GM21390 (cell line): Measurements from ENCODE around the gene EIF2D.

ENCODE experiments used
- ATAC-seq: cut with Tn5 transposase; IDR thresholded peaks from one replicate; pipeline ENCODE4 v1.9.1; 2021; ENCODE audit not compliant: unreplicated experiment

Gene EIF2D

GRCh38 chr1:206573319-206573718 is 38.9 kb downstream of the EIF2D start:
- no peak for ATAC-seq

- ATAC-seq: no peak
Observed at GRCh38 chr1:206572835-206573234, 39.4 kb downstream of the EIF2D start.

GRCh38 chr1:206570529-206570928 is 41.7 kb downstream of the EIF2D start:
- ATAC-seq: no peak

GRCh38 chr1:206569556-206569955 is 42.7 kb downstream of the EIF2D start:
- no peak for ATAC-seq

GRCh38 chr1:206568779-206569352 is 43.4 kb downstream of the EIF2D start:
- ATAC-seq: no peak

- no peak for ATAC-seq
Observed at GRCh38 chr1:206568256-206568655, 44.0 kb downstream of the EIF2D start.

GRCh38 chr1:206566999-206567398 is 45.3 kb downstream of the EIF2D start:
- ATAC-seq: no peak

GRCh38 chr1:206565995-206566394 is 46.3 kb downstream of the EIF2D start:
- ATAC-seq: no peak

- peak; percentile 28 for ATAC-seq
Observed at GRCh38 chr1:206563367-206564207, 48.7 kb downstream of the EIF2D start.

GRCh38 chr1:206560007-206560716 is 52.1 kb downstream of the EIF2D start:
- ATAC-seq: no peak

GRCh38 chr1:206559672-206559995 is 52.6 kb downstream of the EIF2D start:
- ATAC-seq: no peak

GRCh38 chr1:206558794-206559671 is 53.2 kb downstream of the EIF2D start:
- ATAC-seq: no peak

- ATAC-seq: no peak
Observed at GRCh38 chr1:206557636-206558473, 54.4 kb downstream of the EIF2D start.

- ATAC-seq: no peak
Observed at GRCh38 chr1:206556750-206557635, 55.3 kb downstream of the EIF2D start.

GRCh38 chr1:206556047-206556749 is 56.1 kb downstream of the EIF2D start:
- ATAC-seq: no peak

GRCh38 chr1:206555473-206555935 is 56.8 kb downstream of the EIF2D start:
- ATAC-seq: no peak

GRCh38 chr1:206554701-206555472 is 57.4 kb downstream of the EIF2D start:
- ATAC-seq: no peak

GRCh38 chr1:206554211-206554610 is 58.1 kb downstream of the EIF2D start:
- ATAC-seq: no peak
